Tibial nerve (tissue), 4 donors: ENCODE data around the gene YJEFN3.

Experiments
- EP300 ChIP-seq, 2 donors: sonication (generic); formaldehyde crosslinking; IDR thresholded peaks; one replicate each; pipeline ENCODE4 v1.6.1; 2017; ENCODE audit warnings: antibody characterized with exemption in 2 of 2, mild to moderate bottlenecking in 1 of 2
- TF ChIP-seq, protein P1 (sequence below), 5 experiments: fragments of 200-600 bp in 3 of 5; fragments of 450-650 bp in 2 of 5; sonication (generic) in 3 of 5; IDR thresholded peaks; one replicate each; pipeline ENCODE4 v1.5.1; 2016 to 2019; ENCODE audit warnings: antibody characterized with exemption in 5 of 5, mild to moderate bottlenecking in 3 of 5, moderate library complexity in 2 of 5

DNA sequence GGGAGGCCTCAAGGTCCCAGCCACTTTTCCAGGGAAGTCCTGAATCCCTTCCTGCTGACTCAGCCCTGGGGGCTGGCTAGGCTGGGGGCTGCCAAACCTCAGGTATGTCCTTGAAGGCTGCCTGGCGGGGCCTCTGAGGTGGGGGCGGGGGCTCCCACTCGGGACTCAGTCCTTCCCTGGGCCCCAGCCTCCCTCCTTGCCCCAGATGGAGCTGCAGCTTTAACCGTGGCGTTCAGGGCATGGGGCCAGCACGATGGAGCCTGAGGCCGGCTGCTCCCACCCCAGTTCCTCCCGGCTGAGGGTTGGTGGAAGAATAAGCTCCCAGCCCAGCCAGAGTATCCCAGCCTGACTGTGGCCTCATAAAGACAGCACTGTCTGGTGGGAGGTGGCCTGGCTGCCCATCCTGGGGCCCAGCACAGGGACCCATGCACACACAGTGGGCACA lies 21.8 kb downstream of the YJEFN3 start:
- TF ChIP-seq, protein P1, sequence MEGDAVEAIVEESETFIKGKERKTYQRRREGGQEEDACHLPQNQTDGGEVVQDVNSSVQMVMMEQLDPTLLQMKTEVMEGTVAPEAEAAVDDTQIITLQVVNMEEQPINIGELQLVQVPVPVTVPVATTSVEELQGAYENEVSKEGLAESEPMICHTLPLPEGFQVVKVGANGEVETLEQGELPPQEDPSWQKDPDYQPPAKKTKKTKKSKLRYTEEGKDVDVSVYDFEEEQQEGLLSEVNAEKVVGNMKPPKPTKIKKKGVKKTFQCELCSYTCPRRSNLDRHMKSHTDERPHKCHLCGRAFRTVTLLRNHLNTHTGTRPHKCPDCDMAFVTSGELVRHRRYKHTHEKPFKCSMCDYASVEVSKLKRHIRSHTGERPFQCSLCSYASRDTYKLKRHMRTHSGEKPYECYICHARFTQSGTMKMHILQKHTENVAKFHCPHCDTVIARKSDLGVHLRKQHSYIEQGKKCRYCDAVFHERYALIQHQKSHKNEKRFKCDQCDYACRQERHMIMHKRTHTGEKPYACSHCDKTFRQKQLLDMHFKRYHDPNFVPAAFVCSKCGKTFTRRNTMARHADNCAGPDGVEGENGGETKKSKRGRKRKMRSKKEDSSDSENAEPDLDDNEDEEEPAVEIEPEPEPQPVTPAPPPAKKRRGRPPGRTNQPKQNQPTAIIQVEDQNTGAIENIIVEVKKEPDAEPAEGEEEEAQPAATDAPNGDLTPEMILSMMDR (IDR thresholded peaks at IDR 0.05), result no peak
- no peak for TF ChIP-seq EP300 (IDR thresholded peaks at IDR 0.05)
